Subcutaneous abdominal adipose tissue (tissue), 5 donors: ENCODE results near the gene CHCHD6.

Experiments used
- H3K27ac ChIP-seq: one replicate; pipeline ENCODE4 v1.7.0; 2013; ENCODE audit warnings: low read depth, mild to moderate bottlenecking, inconsistent platforms, low read length, moderate library complexity
- H3K27me3 ChIP-seq, 5 donors: one replicate each; pipeline ENCODE4 v1.7.0; 2013; ENCODE audit warnings: low read length in 5 of 5, inconsistent platforms in 1 of 5; ENCODE audit not compliant: control insufficient read depth in 5 of 5, insufficient read depth in 4 of 5
- H3K36me3 ChIP-seq, 5 donors: one replicate each; pipeline ENCODE4 v1.7.0; 2013; ENCODE audit warnings: low read length in 5 of 5; ENCODE audit not compliant: control insufficient read depth in 5 of 5, insufficient read depth in 5 of 5
- H3K4me1 ChIP-seq, 5 donors: one replicate each; pipeline ENCODE4 v1.7.0; 2013; ENCODE audit warnings: low read length in 5 of 5, mild to moderate bottlenecking in 3 of 5, moderate library complexity in 1 of 5; ENCODE audit not compliant: control insufficient read depth in 5 of 5, insufficient read depth in 5 of 5
- H3K4me3 ChIP-seq, 5 donors: one replicate each; pipeline ENCODE4 v1.7.0; 2013; ENCODE audit warnings: low read length in 5 of 5, low read depth in 1 of 5
- H3K9ac ChIP-seq, 5 donors: one replicate each; pipeline ENCODE4 v1.7.0; 2013; ENCODE audit warnings: low read length in 5 of 5, mild to moderate bottlenecking in 4 of 5, moderate library complexity in 3 of 5
- H3K9me3 ChIP-seq, 5 donors: one replicate each; pipeline ENCODE4 v1.7.0; 2013; ENCODE audit warnings: low read length in 5 of 5; ENCODE audit not compliant: control insufficient read depth in 5 of 5
- donor health status: healthy.
- donor health status: healthy.
- donor health status: healthy.
- donor health status: healthy.
- donor health status: healthy.

CHCHD6 gene

DNA sequence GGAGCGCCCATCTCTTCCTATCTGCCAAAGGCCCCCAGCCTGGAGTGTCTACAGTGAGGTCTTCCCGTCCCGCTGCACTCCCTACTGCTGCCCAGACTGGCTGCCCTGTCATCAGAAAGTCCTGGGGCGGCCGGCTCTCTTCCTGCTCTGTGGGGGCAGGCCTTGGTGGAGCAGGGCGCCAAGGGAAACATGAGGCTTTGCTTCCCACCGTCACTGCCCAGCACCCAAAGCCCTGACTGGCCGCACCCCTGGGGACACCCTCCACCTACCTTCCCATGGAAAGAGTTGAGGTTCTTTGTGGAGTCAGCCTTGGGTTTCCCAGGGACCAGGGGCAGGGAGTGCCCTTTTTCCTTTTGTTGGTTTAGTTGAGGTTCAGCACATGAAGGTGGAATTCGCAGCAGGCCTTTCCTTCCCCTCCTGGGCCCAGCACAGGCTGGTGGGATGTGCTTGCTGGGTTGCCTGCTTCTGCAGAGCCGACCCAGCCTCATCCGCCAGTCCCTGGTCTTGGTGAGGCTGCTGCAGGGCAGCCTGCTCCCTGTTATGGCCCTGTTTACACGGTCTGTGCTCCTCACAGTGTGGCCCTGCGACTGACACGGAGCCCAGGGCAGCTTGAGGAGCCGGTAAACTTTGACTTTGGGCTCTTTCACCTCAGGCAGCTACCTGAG, 227.0 kb downstream of the CHCHD6 start:
- H3K36me3 ChIP-seq = no peaks in the 10 kb centered on the region
- H3K9me3 ChIP-seq = no peaks in the 10 kb centered on the region
- no peak overlapping the region for H3K9ac ChIP-seq
- peaks cover 11 to 30% (median 27%) of the 10 kb centered on the region in 5 donors for H3K4me1 ChIP-seq
- H3K27me3 ChIP-seq = peaks cover 0 to 18% (median 2%) of the 10 kb centered on the region in 5 donors
- no peak overlapping the region for H3K4me3 ChIP-seq
- no peak overlapping the region for H3K27ac ChIP-seq

DNA sequence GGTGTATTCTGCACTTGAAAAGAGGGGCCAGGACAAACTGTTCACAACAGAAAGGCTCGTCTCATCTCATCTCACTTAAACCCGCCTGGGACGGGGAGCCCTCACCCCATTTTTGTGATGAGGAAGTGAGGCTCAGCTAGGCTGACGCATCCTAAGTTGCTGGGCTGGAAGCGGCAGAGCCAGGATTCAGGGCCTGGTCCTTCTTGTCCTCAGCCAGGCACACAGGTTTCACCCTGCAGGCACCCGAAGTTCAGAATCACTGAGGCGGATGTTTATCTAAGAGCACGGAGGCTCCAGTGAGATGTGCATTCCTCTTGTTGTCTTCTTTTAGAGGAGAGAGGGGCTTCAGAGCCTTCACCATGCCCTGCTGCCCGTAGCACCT, 227.8 kb downstream of the CHCHD6 start:
- H3K4me1 ChIP-seq = peaks cover 5 to 22% (median 21%) of the 10 kb centered on the region in 5 donors
- H3K27ac ChIP-seq = no peak overlapping the region
- no peaks in the 10 kb centered on the region for H3K9me3 ChIP-seq
- H3K27me3 ChIP-seq = peaks cover 0 to 18% (median 2%) of the 10 kb centered on the region in 5 donors
- H3K36me3 ChIP-seq = no peaks in the 10 kb centered on the region
- H3K9ac ChIP-seq = no peak overlapping the region
- no peak overlapping the region for H3K4me3 ChIP-seq

DNA sequence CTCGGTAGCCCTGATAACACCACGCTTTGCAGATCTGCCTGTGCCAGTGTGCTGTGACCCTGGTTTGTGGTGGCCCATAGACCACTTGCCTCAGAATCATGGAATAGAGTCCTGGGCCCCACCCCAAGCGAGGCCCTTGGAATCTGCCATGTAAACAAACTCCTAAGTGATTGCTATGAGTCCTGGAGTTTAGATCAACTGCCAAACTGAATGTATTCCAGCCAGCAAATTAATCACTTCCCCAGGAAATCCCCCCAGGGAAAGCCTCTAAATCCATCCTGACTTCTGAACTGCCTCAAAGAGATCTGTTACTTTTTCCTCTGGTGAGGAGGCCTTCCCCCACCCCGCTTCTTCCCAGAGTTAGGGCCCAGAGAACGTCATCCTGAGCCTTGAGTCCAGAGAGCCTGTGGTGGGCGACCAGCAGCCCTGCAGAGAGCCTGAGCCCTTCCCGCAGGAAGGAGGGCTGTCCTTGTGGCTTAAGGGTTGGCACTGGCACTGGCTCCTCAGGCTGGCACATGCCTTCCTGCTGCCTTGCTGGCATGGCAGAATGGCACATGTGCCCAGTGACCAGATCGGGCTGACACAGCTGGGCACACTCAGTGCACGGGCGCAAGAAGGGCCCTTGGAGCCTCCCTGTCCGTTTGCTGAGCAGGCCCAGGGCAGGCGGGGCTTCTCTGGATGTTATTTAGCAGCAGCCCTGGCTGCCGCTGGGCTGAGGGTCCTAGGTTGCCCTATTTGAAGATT, 228.3 kb downstream of the CHCHD6 start:
- Histone ChIP-seq H3K27ac (no peak overlapping the region), H3K4me3 (no peak overlapping the region), H3K36me3 (no peaks in the 10 kb centered on the region), H3K9me3 (no peaks in the 10 kb centered on the region), H3K27me3 (peaks cover 0 to 13% (median 2%) of the 10 kb centered on the region in 5 donors), H3K4me1 (peaks cover under 1 to 17% (median 15%) of the 10 kb centered on the region in 5 donors), H3K9ac (peak overlapping the region in 1 of 5 donors; percentile 11)

DNA sequence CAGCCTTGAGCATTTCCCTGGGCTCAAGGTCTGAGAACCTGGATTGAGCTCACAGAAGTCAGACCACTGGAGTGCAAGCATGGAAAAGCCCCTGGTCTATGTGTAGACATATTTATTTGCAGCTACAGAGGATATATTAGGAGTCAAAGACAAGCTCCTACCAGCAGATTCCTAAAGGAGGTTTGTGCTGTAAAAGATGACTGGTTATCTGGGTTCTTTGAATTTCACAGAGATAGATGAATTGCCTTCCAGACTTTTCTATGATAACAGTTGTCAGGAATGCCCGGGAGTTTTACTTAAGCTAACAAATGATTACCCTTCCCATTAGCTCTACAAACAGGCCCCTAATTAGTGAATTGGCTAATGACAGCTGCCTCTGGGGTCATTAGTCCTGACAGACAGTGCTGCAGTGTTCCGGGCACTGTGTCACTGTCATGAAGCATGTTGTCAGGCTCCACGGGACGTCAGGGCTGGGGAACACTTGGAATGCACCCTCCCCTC, 230.0 kb downstream of the CHCHD6 start:
- Histone ChIP-seq H3K36me3 (no peaks in the 10 kb centered on the region), H3K27me3 (peaks cover 0 to 3% (median 0%) of the 10 kb centered on the region in 5 donors), H3K4me3 (no peak overlapping the region), H3K4me1 (peaks cover 0 to 26% (median 17%) of the 10 kb centered on the region in 5 donors), H3K9ac (no peak overlapping the region), H3K9me3 (no peaks in the 10 kb centered on the region), H3K27ac (no peak overlapping the region)

DNA sequence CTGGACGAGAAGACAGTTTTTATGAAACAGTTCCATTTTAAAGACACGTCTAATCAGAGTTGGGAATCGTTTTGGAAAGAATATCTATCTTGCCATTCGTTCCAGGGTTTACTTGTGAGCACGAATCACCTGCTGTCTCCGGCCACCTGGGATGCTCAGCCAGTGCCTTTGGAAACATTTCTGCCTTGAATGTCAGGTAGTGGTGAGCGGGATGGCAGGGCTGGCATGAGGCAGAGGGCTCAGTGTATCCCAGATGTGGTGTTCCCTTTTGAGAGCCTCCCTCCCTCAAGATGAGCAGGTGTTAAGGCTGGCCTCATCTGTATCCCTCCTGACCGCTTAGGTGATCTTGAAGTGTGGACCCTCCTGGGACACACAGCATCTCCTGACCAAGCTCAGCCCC, 231.0 kb downstream of the CHCHD6 start:
- Histone ChIP-seq H3K9ac (no peak overlapping the region), H3K36me3 (no peaks in the 10 kb centered on the region), H3K4me1 (peaks cover 0 to 31% (median 19%) of the 10 kb centered on the region in 5 donors), H3K9me3 (no peaks in the 10 kb centered on the region), H3K27me3 (peaks cover 0 to 3% (median 0%) of the 10 kb centered on the region in 5 donors), H3K27ac (no peak overlapping the region), H3K4me3 (no peak overlapping the region)

DNA sequence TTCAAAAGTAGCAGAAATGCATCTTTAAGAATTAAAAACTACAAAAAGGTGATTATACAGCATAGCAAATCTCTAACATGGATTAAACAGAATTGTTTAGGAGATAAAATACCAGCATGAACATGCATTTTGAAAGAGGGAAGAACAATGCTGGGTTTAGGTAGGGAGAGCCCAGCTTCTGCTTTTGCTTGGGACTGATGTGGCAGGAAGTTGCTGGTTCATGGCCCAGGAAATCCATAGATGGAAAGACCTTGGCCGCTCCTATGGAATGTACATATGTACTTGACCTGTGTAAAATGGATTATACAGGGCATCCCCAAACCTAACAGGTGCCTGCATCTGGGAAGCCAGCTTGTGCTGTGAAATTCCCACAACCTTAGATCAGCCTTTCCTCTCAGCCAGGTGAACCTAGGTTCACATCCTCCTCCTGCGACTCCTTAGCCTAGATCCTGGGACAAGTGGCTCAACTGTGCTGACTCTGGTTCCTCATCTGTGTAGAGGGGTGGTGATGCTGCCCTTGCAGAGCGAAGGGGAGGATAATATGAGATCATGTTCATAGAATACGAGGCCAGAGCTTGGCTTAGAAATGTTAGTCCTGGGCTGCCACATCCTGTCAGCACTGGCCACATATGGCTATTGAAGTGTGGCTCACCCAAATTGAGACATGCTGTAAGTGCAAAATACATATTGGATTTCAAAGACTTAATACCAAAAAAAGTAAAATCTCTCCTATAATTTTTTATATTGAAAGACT, 231.9 kb downstream of the CHCHD6 start:
- H3K4me1 ChIP-seq = peaks cover 0 to 31% (median 19%) of the 10 kb centered on the region in 5 donors
- H3K27ac ChIP-seq = no peak overlapping the region
- H3K27me3 ChIP-seq = peaks cover 0 to 3% (median 0%) of the 10 kb centered on the region in 5 donors
- no peaks in the 10 kb centered on the region for H3K36me3 ChIP-seq
- no peak overlapping the region for H3K4me3 ChIP-seq
- no peak overlapping the region for H3K9ac ChIP-seq
- no peaks in the 10 kb centered on the region for H3K9me3 ChIP-seq

DNA sequence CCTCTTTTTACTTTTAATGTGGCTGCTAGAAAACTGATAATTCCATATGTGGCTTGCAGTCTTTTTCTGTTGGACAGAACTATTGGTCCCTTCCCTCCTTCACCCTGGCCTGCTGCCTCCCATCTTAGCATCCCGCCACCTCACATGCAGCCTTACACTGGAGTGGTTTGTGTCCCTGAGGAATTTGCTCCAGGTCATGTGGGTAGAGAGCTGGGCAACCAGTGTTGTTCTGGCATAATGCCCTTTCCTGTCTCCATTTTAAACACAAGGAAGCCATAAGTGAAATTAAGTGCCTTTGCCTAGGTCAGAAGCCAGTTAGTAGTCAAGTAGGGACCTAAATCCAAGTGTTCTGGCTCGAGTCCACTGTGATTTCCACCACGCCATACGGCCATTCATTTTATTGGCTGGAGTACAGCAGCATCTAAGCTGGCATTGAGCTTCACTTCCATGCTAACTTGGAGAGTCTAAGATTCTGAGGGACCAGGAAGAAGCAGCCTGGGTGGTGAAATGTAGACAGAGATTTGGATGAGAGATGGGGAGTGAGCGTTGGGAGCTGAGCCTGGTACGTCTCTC, 232.9 kb downstream of the CHCHD6 start:
- Histone ChIP-seq H3K27me3 (peaks cover 0 to 3% (median 0%) of the 10 kb centered on the region in 5 donors), H3K9ac (no peak overlapping the region), H3K27ac (no peak overlapping the region), H3K4me1 (peaks cover 0 to 30% (median 17%) of the 10 kb centered on the region in 5 donors), H3K4me3 (no peak overlapping the region), H3K9me3 (no peaks in the 10 kb centered on the region), H3K36me3 (no peaks in the 10 kb centered on the region)

DNA sequence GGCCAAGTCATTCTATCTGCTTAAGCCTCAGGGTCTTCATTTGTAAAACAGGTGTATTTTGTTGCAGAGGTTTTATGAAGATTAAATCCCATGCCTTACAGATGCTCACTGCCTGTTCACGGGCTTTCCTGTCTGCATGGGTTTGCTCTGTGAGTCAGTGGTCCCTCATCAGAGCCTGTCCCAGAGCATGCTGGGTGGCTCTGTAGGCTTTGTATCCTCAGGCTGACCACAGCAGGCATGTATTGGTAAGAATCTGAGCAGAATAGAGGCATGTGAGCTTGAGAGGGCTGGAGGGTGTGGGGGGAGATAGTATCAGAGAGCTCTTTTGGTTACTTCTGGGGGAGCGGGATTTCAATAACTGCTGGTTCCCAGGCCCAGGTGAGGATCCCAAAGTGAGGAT, 233.5 kb downstream of the CHCHD6 start:
- Histone ChIP-seq H3K9ac (no peak overlapping the region), H3K27me3 (peaks cover 0 to 2% (median 0%) of the 10 kb centered on the region in 5 donors), H3K27ac (no peak overlapping the region)

DNA sequence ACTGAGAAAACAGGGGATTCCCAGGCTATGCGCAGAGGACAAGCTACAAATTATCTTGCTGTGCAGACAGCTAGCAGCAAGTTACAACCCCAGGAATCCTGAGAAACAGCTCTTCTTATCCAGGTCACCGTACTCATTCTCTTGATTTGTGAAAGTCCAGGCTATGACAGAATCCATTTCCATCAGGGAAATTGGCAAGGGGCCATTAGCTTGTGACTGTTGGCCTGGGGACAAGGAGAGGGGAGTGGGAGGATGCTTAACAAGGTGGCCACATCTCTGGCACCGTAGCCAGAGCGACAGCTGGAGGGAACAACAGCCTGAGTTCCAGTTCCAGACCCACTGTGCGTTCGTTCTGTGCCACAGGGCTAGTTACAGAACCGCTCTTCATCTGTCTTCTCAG, 233.9 kb downstream of the CHCHD6 start:
- no peaks in the 10 kb centered on the region for H3K36me3 ChIP-seq
- no peaks in the 10 kb centered on the region for H3K9me3 ChIP-seq
- no peaks in the 10 kb centered on the region for H3K27me3 ChIP-seq
- H3K27ac ChIP-seq = no peak overlapping the region
- H3K9ac ChIP-seq = no peak overlapping the region
- H3K4me3 ChIP-seq = no peak overlapping the region
- peaks cover 0 to 21% (median 9%) of the 10 kb centered on the region in 5 donors for H3K4me1 ChIP-seq

More for the DNA sequence above, 233.5 kb downstream of the CHCHD6 start:
- H3K4me3 ChIP-seq = no peak overlapping the region
- H3K9me3 ChIP-seq = no peaks in the 10 kb centered on the region
- H3K36me3 ChIP-seq = no peaks in the 10 kb centered on the region
- peaks cover 0 to 24% (median 11%) of the 10 kb centered on the region in 5 donors for H3K4me1 ChIP-seq
